Measurements from ENCODE around the gene ROBO2.
A peak's percentile ranks its signal among the peaks of the same experiment; 100 is the strongest.

DNA sequence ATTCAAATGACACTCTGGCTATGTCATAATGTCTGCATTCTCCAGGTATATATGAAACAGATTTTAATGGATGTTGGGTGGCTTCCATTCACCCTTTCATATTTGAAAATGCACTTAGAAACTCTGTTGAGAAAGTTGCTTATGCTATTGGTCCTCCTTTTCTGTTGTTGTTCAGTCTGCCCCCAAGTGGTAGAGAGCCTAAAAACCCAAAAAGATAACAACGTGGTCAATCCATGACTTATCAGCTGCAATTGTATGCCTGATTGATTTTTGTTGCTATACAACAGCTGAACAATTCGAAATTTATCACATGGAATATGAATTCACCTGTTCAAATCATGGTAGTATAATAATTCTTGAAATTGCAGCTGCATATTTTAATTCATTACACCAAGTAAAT is 279.8 kb downstream of the ROBO2 start:
- TF ChIP-seq RCOR1 (conservative IDR thresholded peaks at IDR 0.05; ENCODE audit: low read depth, low read length), result no peak
- TF ChIP-seq, protein P1, sequence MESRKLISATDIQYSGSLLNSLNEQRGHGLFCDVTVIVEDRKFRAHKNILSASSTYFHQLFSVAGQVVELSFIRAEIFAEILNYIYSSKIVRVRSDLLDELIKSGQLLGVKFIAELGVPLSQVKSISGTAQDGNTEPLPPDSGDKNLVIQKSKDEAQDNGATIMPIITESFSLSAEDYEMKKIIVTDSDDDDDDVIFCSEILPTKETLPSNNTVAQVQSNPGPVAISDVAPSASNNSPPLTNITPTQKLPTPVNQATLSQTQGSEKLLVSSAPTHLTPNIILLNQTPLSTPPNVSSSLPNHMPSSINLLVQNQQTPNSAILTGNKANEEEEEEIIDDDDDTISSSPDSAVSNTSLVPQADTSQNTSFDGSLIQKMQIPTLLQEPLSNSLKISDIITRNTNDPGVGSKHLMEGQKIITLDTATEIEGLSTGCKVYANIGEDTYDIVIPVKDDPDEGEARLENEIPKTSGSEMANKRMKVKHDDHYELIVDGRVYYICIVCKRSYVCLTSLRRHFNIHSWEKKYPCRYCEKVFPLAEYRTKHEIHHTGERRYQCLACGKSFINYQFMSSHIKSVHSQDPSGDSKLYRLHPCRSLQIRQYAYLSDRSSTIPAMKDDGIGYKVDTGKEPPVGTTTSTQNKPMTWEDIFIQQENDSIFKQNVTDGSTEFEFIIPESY (IDR thresholded peaks at IDR 0.05), result no peak
- TF ChIP-seq CTCF (IDR thresholded peaks at IDR 0.05 in 2 of 3, conservative IDR thresholded peaks at IDR 0.05 in 1 of 3; ENCODE audit: control insufficient read depth in 2 of 3, extremely low read depth in 1 of 3, insufficient read depth in 1 of 3, low read depth in 3 of 3, low read length in 3 of 3), result peak in 2 of 3 experiments; percentile 7 to 22; a peak in 2 of 6 replicates
- TF ChIP-seq ETV6 (conservative IDR thresholded peaks at IDR 0.05 in 1 of 2, IDR thresholded peaks at IDR 0.05 in 1 of 2; ENCODE audit: borderline replicate concordance in 1 of 2, low read depth in 1 of 2), result no peak

All from GM12878 (cell line).